HG03457 (cell line): ENCODE results near the gene PIK3CB.

ENCODE experiments used
- ATAC-seq: cut with Tn5 transposase; IDR thresholded peaks from one replicate; pipeline ENCODE4 v1.9.1; 2021; ENCODE audit warnings: moderate number of reproducible peaks; ENCODE audit not compliant: unreplicated experiment

PIK3CB gene

DNA sequence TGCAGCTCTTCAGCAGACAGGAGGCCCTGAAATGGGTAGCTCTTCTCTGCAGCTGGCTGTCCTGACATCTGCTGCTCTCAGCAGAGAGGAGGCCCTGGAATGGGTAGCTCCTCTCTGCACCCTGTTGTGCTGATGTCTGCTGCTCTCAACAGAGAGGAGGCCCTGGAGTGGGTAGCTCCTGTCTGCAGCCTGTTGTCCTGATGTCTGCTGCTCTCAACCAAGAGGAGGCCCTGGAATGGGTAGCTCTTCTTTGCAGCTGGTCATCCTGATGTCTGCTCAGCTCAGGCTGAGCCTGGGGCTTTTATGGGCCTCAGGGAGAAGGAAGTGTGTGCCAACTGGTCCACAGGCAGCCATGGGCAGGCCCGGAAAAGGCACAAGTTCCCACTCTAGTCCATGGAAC is 66.6 kb downstream of the PIK3CB start:
- no peak for ATAC-seq

DNA sequence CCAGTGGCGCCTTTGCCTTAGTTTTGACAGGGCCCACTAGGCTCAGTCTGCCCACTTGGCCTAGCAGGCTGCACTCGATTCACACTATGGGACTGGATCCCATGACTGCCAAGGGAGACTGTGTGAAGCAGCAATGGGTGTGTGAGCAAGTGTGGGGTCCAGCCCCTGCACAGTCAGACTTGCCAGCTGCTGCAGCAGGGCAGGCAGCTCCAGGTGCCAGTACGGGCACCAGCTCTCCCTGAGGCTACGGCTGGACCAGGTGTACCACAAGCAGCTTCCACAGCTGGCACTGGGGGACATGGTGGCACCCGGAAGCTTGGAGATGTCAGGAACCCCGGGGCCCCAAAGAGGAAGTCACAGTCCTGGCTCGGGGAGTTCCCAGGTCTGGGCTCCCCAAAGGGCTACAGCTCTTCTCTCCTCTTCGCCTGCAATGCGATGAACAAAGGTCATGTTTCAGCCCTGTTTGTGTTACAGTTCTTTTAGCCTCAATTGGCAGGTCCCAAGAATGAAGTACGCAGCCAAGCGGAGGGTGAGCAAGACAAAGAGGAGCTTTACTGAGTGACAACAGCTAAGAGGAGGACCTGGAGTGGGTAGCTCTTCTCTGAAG is 67.1 kb downstream of the PIK3CB start:
- no peak for ATAC-seq

DNA sequence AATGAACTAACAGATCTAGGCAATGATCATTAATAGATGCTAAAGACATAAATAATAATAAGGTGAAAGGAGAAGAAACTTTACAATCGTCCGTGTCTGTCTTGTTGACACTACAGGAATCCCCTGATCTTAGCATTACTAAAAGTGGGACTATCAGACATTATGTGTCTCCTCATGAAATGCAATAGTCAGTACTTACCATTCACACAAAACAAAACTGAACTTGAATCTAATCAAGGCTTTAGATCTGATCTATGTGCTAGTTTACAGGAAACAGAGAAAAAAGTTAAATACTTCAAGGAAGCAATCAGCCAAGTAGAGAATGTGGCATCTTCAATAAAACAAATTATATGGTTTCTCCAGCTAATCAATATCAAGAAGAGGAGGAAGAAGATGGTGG is 73.7 kb downstream of the PIK3CB start:
- no peak for ATAC-seq

DNA sequence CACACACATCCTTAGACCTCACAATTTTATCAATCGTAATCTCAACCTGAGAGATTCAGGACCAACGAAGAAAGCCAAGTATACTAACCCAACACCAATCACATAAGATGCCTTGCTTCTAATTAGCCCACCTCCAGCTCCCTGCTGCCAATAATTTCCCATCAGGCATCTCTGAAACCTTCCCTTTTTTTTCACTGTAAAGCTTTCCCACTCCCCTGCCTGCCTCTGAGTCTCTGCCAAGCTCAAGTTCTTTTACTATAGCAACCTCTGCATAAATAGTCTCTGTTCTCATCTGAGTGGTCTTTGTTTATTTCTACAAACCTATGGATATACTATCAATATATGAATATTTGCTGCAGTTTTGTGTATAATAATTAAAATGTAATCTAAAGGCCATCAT is 86.5 kb downstream of the PIK3CB start:
- ATAC-seq: no peak

- no peak for ATAC-seq
These were observed 87.5 kb downstream of the PIK3CB start for GRCh38 chr3:138747225-138747624.

DNA sequence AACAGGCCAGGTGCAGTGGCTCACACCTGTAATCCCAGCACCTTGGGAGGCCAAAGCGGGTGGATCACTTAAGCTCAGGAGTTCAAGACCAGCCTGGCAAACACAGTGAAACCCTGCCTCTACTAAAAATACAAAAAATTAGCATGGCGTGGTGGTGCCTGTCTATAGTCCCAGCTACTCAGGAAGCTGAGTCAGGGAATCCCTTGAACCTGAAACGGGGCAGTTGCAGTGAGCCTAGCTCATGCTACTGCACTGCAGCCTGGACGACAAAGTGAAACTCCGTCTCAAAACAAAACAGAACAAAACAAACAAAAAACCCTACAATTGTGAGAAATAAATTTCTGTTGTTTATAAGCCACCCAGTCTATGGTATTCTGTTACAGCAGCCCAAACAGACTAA is 94.7 kb downstream of the PIK3CB start:
- ATAC-seq: no peak

DNA sequence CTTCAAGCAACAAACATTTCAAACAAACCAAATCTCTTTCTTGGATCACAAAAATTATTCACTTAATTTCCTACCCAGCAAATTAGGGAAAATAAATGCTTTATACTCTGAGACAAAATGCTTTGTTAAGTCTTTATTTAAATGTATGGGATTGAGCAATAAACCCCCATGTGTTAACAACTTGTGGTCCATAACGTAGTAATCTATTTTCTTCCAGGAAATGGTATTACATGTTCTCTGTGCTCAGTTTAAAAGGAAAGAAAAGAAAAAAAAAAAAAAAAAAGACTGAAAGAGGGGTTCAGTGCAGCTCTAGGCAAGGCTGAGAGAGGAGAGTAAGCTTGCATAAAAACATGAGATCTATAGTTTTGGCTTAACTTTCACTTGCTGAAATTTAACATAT is 102.3 kb downstream of the PIK3CB start:
- no peak for ATAC-seq

GRCh38 chr3:138726946-138727730 is 107.6 kb downstream of the PIK3CB start:
- no peak for ATAC-seq

DNA sequence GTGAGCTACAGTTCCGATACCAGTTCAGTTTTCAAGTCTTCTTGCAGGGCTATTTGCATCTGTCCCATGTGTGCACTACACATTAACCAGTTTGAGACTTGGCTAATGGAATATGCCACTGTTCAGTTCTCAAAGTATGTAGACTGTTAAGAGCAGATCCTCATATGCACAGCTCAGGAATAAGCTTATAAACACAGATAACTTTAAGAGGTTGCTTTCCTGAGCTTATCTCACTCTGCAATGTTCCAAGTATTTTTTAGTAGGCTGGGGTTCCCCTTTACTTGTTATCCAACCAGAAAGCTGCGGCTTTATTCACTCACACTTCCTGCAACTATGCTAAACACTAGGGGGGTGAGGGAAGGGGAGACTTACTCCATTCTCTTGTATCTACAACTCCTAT is 108.7 kb downstream of the PIK3CB start:
- peak; percentile 62 for ATAC-seq

DNA sequence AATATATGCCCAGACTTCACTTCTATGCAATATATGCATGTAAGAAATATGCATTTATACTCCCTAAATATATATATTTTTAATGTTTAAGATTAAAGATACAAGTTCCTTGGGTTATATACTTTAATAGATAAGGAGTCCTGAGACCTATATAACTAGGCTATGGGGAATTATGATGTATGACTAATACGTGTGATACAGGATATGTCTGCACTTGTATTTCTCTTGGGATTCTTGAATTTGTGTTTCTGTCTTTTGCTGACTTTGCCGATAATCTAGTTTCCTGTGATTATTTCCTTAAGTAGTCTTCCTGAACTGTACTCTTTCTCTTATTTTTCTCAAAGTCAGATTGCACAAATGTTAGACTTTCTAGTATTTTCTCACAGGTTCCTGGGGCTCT is 109.6 kb downstream of the PIK3CB start:
- no peak for ATAC-seq

DNA sequence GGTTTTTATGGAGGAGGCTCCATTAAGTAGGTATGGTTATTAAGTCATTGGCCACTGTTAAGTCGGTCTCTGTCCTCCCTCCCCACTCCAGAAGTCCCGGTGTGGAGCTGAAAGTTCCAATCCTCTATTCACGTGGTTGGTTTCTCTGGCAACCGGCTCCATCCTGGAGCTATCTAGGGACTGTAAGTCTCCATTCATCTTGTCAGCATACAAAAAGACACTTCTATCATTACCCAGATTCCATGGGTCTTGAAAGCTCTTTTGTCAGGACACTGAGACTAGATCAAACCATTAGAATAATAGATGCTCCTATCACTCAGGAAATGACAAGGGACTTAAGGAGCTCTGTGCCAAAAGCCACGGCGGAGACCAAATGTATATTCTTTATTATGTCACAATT is 110.3 kb downstream of the PIK3CB start:
- no peak for ATAC-seq

DNA sequence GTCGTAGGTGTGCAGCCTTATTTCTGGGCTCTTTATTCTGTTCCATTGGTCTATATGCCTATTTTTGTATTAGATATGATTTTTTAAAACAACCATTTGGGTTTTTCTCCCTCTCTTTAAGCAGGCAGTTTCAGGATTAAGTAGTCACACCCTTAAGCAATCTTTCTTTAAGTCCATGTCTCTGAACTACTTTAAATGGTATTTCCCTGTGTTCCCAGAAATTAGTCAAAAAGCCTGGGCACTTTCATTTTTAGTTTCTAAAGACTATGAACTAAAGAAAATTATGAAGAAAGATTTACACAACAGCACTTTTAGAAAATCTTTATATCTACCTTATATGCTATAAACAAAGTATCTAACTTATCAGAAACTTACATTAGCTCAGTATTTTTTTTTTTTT is 115.9 kb downstream of the PIK3CB start:
- ATAC-seq: no peak

DNA sequence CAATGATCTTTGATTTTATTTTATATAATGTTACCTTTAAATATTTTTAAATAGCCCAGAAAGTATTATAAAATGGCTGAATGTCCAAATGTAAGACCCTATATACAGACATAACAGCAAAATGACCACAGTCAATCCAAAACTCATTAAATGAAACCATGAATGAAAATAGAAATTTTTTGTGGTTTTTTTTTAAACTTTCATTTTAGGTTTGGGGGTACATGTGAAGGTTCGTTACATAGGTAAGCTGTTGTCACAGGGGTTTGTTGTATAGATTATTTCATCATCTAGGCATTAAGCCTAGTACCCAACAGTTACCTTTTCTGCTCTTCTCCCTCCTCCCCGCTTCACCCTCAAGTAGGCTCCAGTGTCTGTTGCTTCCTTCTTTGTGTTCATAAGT is 117.4 kb downstream of the PIK3CB start:
- peak; percentile 71 for ATAC-seq

DNA sequence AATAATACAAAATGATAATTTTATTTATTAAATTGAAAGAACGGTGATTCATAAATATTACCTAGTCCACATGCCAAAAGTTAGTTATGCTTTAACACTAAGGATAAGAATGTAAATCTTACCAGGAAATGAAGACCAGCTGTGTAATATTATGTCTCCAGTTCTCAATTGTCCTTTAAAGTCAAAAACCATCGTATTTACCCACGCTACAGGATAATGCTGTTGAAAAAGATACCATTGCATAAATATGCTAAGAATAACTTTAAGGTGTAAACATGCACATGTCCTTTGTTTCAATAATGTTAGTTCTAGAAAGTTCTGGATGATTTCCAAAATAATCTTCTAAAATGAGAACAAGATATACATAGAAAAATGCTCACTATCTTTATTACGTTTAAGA is 122.6 kb downstream of the PIK3CB start:
- no peak for ATAC-seq

GRCh38 chr3:138705675-138706074 is 129.1 kb downstream of the PIK3CB start:
- ATAC-seq: no peak

GRCh38 chr3:138696666-138697370 is 137.9 kb downstream of the PIK3CB start:
- ATAC-seq: no peak

DNA sequence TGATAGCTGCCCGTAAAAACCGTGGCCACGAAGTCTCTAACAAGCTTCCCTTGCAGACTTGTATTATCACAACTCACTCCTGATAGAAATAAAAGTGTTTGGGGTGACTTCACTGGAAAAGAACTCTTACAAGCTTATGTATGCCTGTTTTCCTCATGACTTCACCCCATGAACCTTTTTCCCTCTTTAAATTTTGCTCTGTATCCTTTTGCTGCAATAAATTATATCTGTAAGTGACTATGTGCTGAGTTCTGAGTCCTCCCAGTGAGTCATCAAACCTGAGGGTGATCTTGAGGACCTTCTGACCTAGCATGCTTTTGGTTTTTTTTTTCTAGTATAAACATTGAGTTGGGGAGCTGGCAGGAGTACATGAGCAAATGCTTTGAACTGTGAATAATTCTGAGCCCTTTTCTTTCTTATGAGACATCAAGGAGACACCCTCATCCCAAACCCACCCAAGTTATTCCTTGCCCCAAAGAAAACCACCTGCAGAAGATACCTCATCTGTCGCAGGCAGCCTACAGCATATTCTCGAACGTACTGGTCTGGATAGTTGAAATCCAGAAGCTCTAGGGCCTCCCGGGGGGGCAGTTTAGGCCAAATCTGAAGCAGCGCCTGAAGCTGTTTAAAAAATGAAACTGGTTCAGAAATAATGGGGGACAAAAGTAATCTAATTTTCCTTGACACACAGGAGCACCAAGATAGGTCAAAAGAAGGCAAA is 140.3 kb downstream of the PIK3CB start:
- ATAC-seq: no peak

GRCh38 chr3:138692152-138692551 is 142.6 kb downstream of the PIK3CB start:
- ATAC-seq: no peak

DNA sequence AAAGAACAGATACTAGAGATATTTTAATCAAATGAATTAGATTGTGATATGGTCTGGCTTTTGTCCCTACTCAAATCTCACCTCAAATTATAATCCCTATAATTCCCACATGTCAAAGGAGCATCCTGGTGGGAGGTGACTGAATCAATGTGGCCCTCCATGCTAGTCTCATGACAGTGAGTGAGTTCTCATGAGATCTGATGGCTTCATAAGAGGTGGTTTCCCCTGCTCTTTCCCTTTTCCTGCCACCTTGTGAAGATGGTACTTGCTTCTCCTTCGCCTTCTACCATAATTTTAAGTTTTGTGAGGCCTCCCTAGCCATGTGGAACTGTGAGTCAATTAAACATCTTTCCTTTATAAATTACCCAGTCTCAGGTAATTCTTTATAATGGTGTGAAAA is 143.4 kb downstream of the PIK3CB start:
- ATAC-seq: no peak

DNA sequence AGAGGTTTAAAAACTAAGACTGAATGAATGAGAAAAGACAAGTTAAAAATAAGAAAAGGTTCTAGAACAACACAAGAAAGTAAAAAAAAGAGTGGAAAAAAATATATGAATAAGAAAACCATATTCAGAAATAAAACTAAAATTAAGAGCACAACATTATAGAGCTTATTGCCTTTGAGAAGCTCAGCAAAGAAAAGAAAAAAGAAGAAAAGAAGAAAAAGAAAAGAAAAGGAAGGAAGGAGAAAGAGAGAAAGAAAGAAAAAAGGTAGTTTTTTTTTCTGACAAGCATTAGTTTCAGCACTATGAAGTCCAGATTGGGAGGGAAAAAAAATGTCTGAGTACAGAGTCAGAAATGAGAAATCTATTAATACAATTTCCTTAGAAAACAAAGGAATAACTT is 144.7 kb downstream of the PIK3CB start:
- ATAC-seq: no peak

- ATAC-seq: no peak
These were observed 145.8 kb downstream of the PIK3CB start for GRCh38 chr3:138688871-138689299.
